ENCODE measurements around the gene A4GALT.
A peak's percentile ranks its signal among the peaks of the same experiment; 100 is the strongest.

The A4GALT gene

GRCh38 chr22:42693763-42694683 is 26.6 kb downstream of the A4GALT start:
- no peak overlapping the region for H3K4me3 ChIP-seq (ENCODE audit: low read depth in 1 of 2, low read length in 2 of 2)
- no peaks in the 10 kb centered on the region for H3K79me2 ChIP-seq (ENCODE audit: insufficient read depth, low read length)
- DNase-seq (no peak), ATAC-seq (ENCODE audit: insufficient read depth, low read depth) (no peak)
- no peaks in the 10 kb centered on the region for H4K20me1 ChIP-seq (ENCODE audit: insufficient read depth, low read length)
- TF ChIP-seq CTCF (IDR thresholded peaks at IDR 0.05; ENCODE audit: borderline replicate concordance, extremely low read depth, low read length, poor library complexity, severe bottlenecking) (no peak), EZH2 (IDR thresholded peaks at IDR 0.05; ENCODE audit: borderline replicate concordance, low read depth, low read length, severe bottlenecking) (no peak)
- H2AFZ ChIP-seq (ENCODE audit: low read depth, low read length), result no peak overlapping the region
- no peaks in the 10 kb centered on the region for H3K4me1 ChIP-seq (ENCODE audit: insufficient read depth, low read length)
- no peak overlapping the region for H3K4me2 ChIP-seq (ENCODE audit: insufficient read depth, low read length)
- H3K9me3 ChIP-seq (ENCODE audit: insufficient read depth, low read length, severe bottlenecking), result no peaks in the 10 kb centered on the region
- no peaks in the 10 kb centered on the region for H3K36me3 ChIP-seq (ENCODE audit: insufficient read depth, low read length)
- no peaks in the 10 kb centered on the region for H3K27me3 ChIP-seq (ENCODE audit: insufficient read depth, low read length, poor library complexity)
- H3K27ac ChIP-seq (ENCODE audit: low read length), result no peak overlapping the region
- H3K9ac ChIP-seq (ENCODE audit: low read depth, low read length), result no peak overlapping the region

GRCh38 chr22:42693055-42693762 is 27.5 kb downstream of the A4GALT start:
- H4K20me1 ChIP-seq (ENCODE audit: insufficient read depth, low read length), result no peaks in the 10 kb centered on the region
- no peaks in the 10 kb centered on the region for H3K27me3 ChIP-seq (ENCODE audit: insufficient read depth, low read length, poor library complexity)
- H3K79me2 ChIP-seq (ENCODE audit: insufficient read depth, low read length), result no peaks in the 10 kb centered on the region
- no peaks in the 10 kb centered on the region for H3K4me1 ChIP-seq (ENCODE audit: insufficient read depth, low read length)
- no peak for ATAC-seq (ENCODE audit: insufficient read depth, low read depth)
- no peaks in the 10 kb centered on the region for H3K36me3 ChIP-seq (ENCODE audit: insufficient read depth, low read length)
- no peaks in the 10 kb centered on the region for H3K9me3 ChIP-seq (ENCODE audit: insufficient read depth, low read length, severe bottlenecking)
- TF ChIP-seq EZH2 (IDR thresholded peaks at IDR 0.05; ENCODE audit: borderline replicate concordance, low read depth, low read length, severe bottlenecking) (no peak), CTCF (IDR thresholded peaks at IDR 0.05; ENCODE audit: borderline replicate concordance, extremely low read depth, low read length, poor library complexity, severe bottlenecking) (no peak)
- no peak for DNase-seq
- H3K4me2 ChIP-seq (ENCODE audit: insufficient read depth, low read length), result no peak overlapping the region
- H3K9ac ChIP-seq (ENCODE audit: low read depth, low read length), result no peak overlapping the region
- H3K27ac ChIP-seq (ENCODE audit: low read length), result no peak overlapping the region
- H2AFZ ChIP-seq (ENCODE audit: low read depth, low read length), result no peak overlapping the region
- H3K4me3 ChIP-seq (ENCODE audit: low read depth in 1 of 2, low read length in 2 of 2), result no peak overlapping the region

- H3K79me2 ChIP-seq (ENCODE audit: insufficient read depth, low read length), result no peaks in the 10 kb centered on the region
- H3K36me3 ChIP-seq (ENCODE audit: insufficient read depth, low read length), result no peaks in the 10 kb centered on the region
- no peak overlapping the region for H3K4me3 ChIP-seq (ENCODE audit: low read depth in 1 of 2, low read length in 2 of 2)
- H3K9me3 ChIP-seq (ENCODE audit: insufficient read depth, low read length, severe bottlenecking), result no peaks in the 10 kb centered on the region
- peak; percentile 17 for TF ChIP-seq CTCF (IDR thresholded peaks at IDR 0.05; ENCODE audit: borderline replicate concordance, extremely low read depth, low read length, poor library complexity, severe bottlenecking)
- no peak for TF ChIP-seq EZH2 (IDR thresholded peaks at IDR 0.05; ENCODE audit: borderline replicate concordance, low read depth, low read length, severe bottlenecking)
- H3K27ac ChIP-seq (ENCODE audit: low read length), result no peak overlapping the region
- no peak for DNase-seq
- H3K27me3 ChIP-seq (ENCODE audit: insufficient read depth, low read length, poor library complexity), result no peaks in the 10 kb centered on the region
- H3K9ac ChIP-seq (ENCODE audit: low read depth, low read length), result no peak overlapping the region
- no peak overlapping the region for H3K4me2 ChIP-seq (ENCODE audit: insufficient read depth, low read length)
- no peaks in the 10 kb centered on the region for H4K20me1 ChIP-seq (ENCODE audit: insufficient read depth, low read length)
- H3K4me1 ChIP-seq (ENCODE audit: insufficient read depth, low read length), result no peaks in the 10 kb centered on the region
- no peak overlapping the region for H2AFZ ChIP-seq (ENCODE audit: low read depth, low read length)
- no peak for ATAC-seq (ENCODE audit: insufficient read depth, low read depth)
Measured at GRCh38 chr22:42692239-42693054, 28.2 kb downstream of the A4GALT start.

Measured in DND-41 (cell line).